ENCODE results near the gene IGFALS. TPM values are rescaled to one million over a fixed set of nuclear protein-coding genes. Genes with fewer than 3 reads are reported as not detected.

IGFALS gene
- total RNA-seq, 1 experiment from 2014 or later: not detected

- Histone ChIP-seq H3K4me1 (replicated peaks; ENCODE audit: insufficient read depth) (no peaks in the 10 kb centered on the region), H3K9me2 (ENCODE audit: insufficient read depth) (no peaks in the 10 kb centered on the region), H3K36me3 (ENCODE audit: low read depth) (no peaks in the 10 kb centered on the region), H3K9me3 (ENCODE audit: insufficient read depth, low read depth) (no peaks in the 10 kb centered on the region), H4K20me1 (ENCODE audit: insufficient read depth) (no peaks in the 10 kb centered on the region), H3K4me3 (no peak overlapping the region), H3K27me3 (ENCODE audit: insufficient read depth, low read depth) (no peaks in the 10 kb centered on the region), H3F3A (ENCODE audit: insufficient read depth, low read depth) (no peaks in the 10 kb centered on the region), H3K27ac (no peak overlapping the region), H3K79me2 (ENCODE audit: low read depth) (no peaks in the 10 kb centered on the region), H2AFZ (no peak overlapping the region), H3K4me2 (no peak overlapping the region)
- DNase-seq: no peak
- TF ChIP-seq EZH2 (IDR thresholded peaks at IDR 0.05; ENCODE audit: low read depth) (no peak), CTCF (conservative IDR thresholded peaks at IDR 0.05) (no peak)
- BruUV-seq (replicated peaks): no TSS peak
- CTCF ChIA-PET: no interaction called here
- intact Hi-C loops (cut with micrococcal nuclease; ENCODE audit: unreplicated experiment): no loop called here
- POLR2A ChIA-PET (ENCODE audit: unreplicated experiment): no interaction called here
Observed at GRCh38 chr16:1762196-1762878, 31.2 kb downstream of the IGFALS start.

- POLR2A ChIA-PET (ENCODE audit: unreplicated experiment): no interaction called here
- H3K4me2 ChIP-seq: no peak overlapping the region
- H3K79me2 ChIP-seq (ENCODE audit: low read depth): no peaks in the 10 kb centered on the region
- intact Hi-C loops (cut with micrococcal nuclease; ENCODE audit: unreplicated experiment): no loop called here
- no peak overlapping the region for H3K4me3 ChIP-seq
- H3K9me2 ChIP-seq (ENCODE audit: insufficient read depth): no peaks in the 10 kb centered on the region
- TF ChIP-seq CTCF (conservative IDR thresholded peaks at IDR 0.05) (no peak), EZH2 (IDR thresholded peaks at IDR 0.05; ENCODE audit: low read depth) (no peak)
- no TSS peak for BruUV-seq (replicated peaks)
- DNase-seq: no peak
- H3F3A ChIP-seq (ENCODE audit: insufficient read depth, low read depth): no peaks in the 10 kb centered on the region
- no peaks in the 10 kb centered on the region; the same call in 1 of the 2 replicates for H3K36me3 ChIP-seq (ENCODE audit: low read depth)
- H4K20me1 ChIP-seq (ENCODE audit: insufficient read depth): no peaks in the 10 kb centered on the region
- CTCF ChIA-PET: no interaction called here
- H3K27me3 ChIP-seq (ENCODE audit: insufficient read depth, low read depth): no peaks in the 10 kb centered on the region
- no peaks in the 10 kb centered on the region for H3K4me1 ChIP-seq (replicated peaks; ENCODE audit: insufficient read depth)
- no peak overlapping the region for H3K27ac ChIP-seq
- H2AFZ ChIP-seq: no peak overlapping the region
- no peaks in the 10 kb centered on the region for H3K9me3 ChIP-seq (ENCODE audit: insufficient read depth, low read depth)
Observed at GRCh38 chr16:1761751-1762150, 31.8 kb downstream of the IGFALS start.

GRCh38 chr16:1760911-1761310, 32.6 kb downstream of the IGFALS start:
- Histone ChIP-seq H3K27me3 (ENCODE audit: insufficient read depth, low read depth) (no peaks in the 10 kb centered on the region), H3K36me3 (ENCODE audit: low read depth) (no peaks in the 10 kb centered on the region; the same call in 1 of the 2 replicates), H3K9me2 (ENCODE audit: insufficient read depth) (no peaks in the 10 kb centered on the region), H3K79me2 (ENCODE audit: low read depth) (no peaks in the 10 kb centered on the region), H3K4me3 (no peak overlapping the region), H4K20me1 (ENCODE audit: insufficient read depth) (no peaks in the 10 kb centered on the region), H2AFZ (no peak overlapping the region), H3K9me3 (ENCODE audit: insufficient read depth, low read depth) (no peaks in the 10 kb centered on the region), H3K27ac (no peak overlapping the region), H3F3A (ENCODE audit: insufficient read depth, low read depth) (no peaks in the 10 kb centered on the region; the same call in 1 of the 2 replicates), H3K4me1 (replicated peaks; ENCODE audit: insufficient read depth) (no peaks in the 10 kb centered on the region), H3K4me2 (no peak overlapping the region)
- no peak for DNase-seq
- no TSS peak for BruUV-seq (replicated peaks)
- TF ChIP-seq EZH2 (IDR thresholded peaks at IDR 0.05; ENCODE audit: low read depth): no peak
- TF ChIP-seq CTCF (conservative IDR thresholded peaks at IDR 0.05): no peak
- ChIA-PET CTCF (no interaction called here), POLR2A (ENCODE audit: unreplicated experiment) (no interaction called here)
- intact Hi-C loops (cut with micrococcal nuclease; ENCODE audit: unreplicated experiment): no loop called here
